HS-5 (cell line): ENCODE results near the gene NPAS3.

Experiments used
- DNase-seq: peaks from one replicate; pipeline ENCODE4 v3.0.0-alpha.2; 2012; ENCODE audit warnings: low read depth

NPAS3 gene

GRCh38 chr14:33184587-33184986 is 245.9 kb downstream of the NPAS3 start:
- no peak for DNase-seq

- DNase-seq = no peak
Observed at GRCh38 chr14:33186656-33187055, 248.0 kb downstream of the NPAS3 start.

- DNase-seq = no peak
Observed at GRCh38 chr14:33188880-33189279, 250.2 kb downstream of the NPAS3 start.

GRCh38 chr14:33191855-33192254 is 253.2 kb downstream of the NPAS3 start:
- DNase-seq = no peak

- DNase-seq = no peak
Observed at GRCh38 chr14:33194551-33194950, 255.9 kb downstream of the NPAS3 start.

GRCh38 chr14:33198684-33199083 is 260.0 kb downstream of the NPAS3 start:
- no peak for DNase-seq

- no peak for DNase-seq
Observed at GRCh38 chr14:33201116-33201515, 262.4 kb downstream of the NPAS3 start.

GRCh38 chr14:33206981-33207380 is 268.3 kb downstream of the NPAS3 start:
- no peak for DNase-seq

- no peak for DNase-seq
Observed at GRCh38 chr14:33207467-33208017, 268.9 kb downstream of the NPAS3 start.

- no peak for DNase-seq
Observed at GRCh38 chr14:33210311-33210710, 271.6 kb downstream of the NPAS3 start.

- no peak for DNase-seq
Observed at GRCh38 chr14:33218026-33218425, 279.3 kb downstream of the NPAS3 start.

- DNase-seq = no peak
Observed at GRCh38 chr14:33219957-33220356, 281.3 kb downstream of the NPAS3 start.

GRCh38 chr14:33229269-33229929 is 290.7 kb downstream of the NPAS3 start:
- no peak for DNase-seq

- no peak for DNase-seq
Observed at GRCh38 chr14:33230021-33230420, 291.3 kb downstream of the NPAS3 start.

- no peak for DNase-seq
Observed at GRCh38 chr14:33232031-33232430, 293.4 kb downstream of the NPAS3 start.

GRCh38 chr14:33237115-33237740 is 298.5 kb downstream of the NPAS3 start:
- no peak for DNase-seq

- no peak for DNase-seq
Observed at GRCh38 chr14:33239465-33239864, 300.8 kb downstream of the NPAS3 start.

GRCh38 chr14:33240466-33240865 is 301.8 kb downstream of the NPAS3 start:
- no peak for DNase-seq

GRCh38 chr14:33241331-33241730 is 302.7 kb downstream of the NPAS3 start:
- DNase-seq = no peak

GRCh38 chr14:33249233-33249820 is 310.6 kb downstream of the NPAS3 start:
- no peak for DNase-seq

GRCh38 chr14:33250963-33251362 is 312.3 kb downstream of the NPAS3 start:
- no peak for DNase-seq

GRCh38 chr14:33254342-33254741 is 315.7 kb downstream of the NPAS3 start:
- no peak for DNase-seq

GRCh38 chr14:33254861-33255395 is 316.2 kb downstream of the NPAS3 start:
- no peak for DNase-seq
